HepG2 (cell line): ENCODE measurements around the gene ZNF320. TPM values are rescaled to one million over a fixed set of nuclear protein-coding genes. Genes with fewer than 3 reads are reported as not detected.
A peak's percentile ranks its signal among the peaks of the same experiment; 100 is the strongest.

Source experiments
- AGO2 ChIP-seq: fragments of 200-400 bp; formaldehyde crosslinking; optimal IDR thresholded peaks from 2 replicates; pipeline ENCODE3; 2017; ENCODE audit warnings: mild to moderate bottlenecking, low read depth, low read length, moderate library complexity
- ATF2 ChIP-seq: sonication (generic); formaldehyde crosslinking; IDR thresholded peaks from 2 replicates; pipeline ENCODE4 v1.4.0; 2020; ENCODE audit warnings: missing genetic modification reagents
- CHD2 ChIP-seq: IDR thresholded peaks from 2 replicates; pipeline ENCODE4 v1.6.1; 2011; ENCODE audit warnings: low read depth, low read length, improper control_type of control experiment
- FOXM1 ChIP-seq: sonication (generic); formaldehyde crosslinking; IDR thresholded peaks from 2 replicates; pipeline ENCODE4 v1.5.0; 2020; ENCODE audit warnings: missing genetic modification reagents
- KAT7 ChIP-seq: IDR thresholded peaks from 2 replicates; pipeline ENCODE4 v1.6.1; 2018; ENCODE audit warnings: borderline replicate concordance, missing compliant biosample characterization
- MAF1 ChIP-seq: sonication (generic); formaldehyde crosslinking; IDR thresholded peaks from 2 replicates; pipeline ENCODE4 v1.5.0; 2020; ENCODE audit warnings: missing genetic modification reagents, borderline replicate concordance
- MEF2D ChIP-seq: sonication (generic); formaldehyde crosslinking; IDR thresholded peaks from 2 replicates; pipeline ENCODE4 v1.5.1; 2020; ENCODE audit warnings: mild to moderate bottlenecking, missing genetic modification reagents
- PHF8 ChIP-seq: sonication (generic); formaldehyde crosslinking; IDR thresholded peaks from 2 replicates; pipeline ENCODE4 v1.5.0; 2020; ENCODE audit warnings: missing genetic modification reagents
- SCMH1 ChIP-seq: sonication (generic); formaldehyde crosslinking; IDR thresholded peaks from 2 replicates; pipeline ENCODE4 v1.9.0; 2021; ENCODE audit warnings: missing genetic modification reagents, mild to moderate bottlenecking, borderline replicate concordance
- TFE3 ChIP-seq: IDR thresholded peaks from 2 replicates; pipeline ENCODE4 v1.6.1; 2016
- XRCC5 ChIP-seq: fragments of 200-400 bp; formaldehyde crosslinking; optimal IDR thresholded peaks from 2 replicates; pipeline ENCODE3; 2017; ENCODE audit warnings: mild to moderate bottlenecking, low read length
- YEATS4 ChIP-seq: sonication (generic); formaldehyde crosslinking; IDR thresholded peaks from 2 replicates; pipeline ENCODE4 v1.4.0; 2020; ENCODE audit warnings: missing genetic modification reagents, borderline replicate concordance
- ZBTB34 ChIP-seq: sonication (generic); formaldehyde crosslinking; IDR thresholded peaks from 2 replicates; pipeline ENCODE4 v1.8.0; 2022; ENCODE audit warnings: mild to moderate bottlenecking, missing genetic modification reagents
- ZNF569 ChIP-seq: sonication (generic); formaldehyde crosslinking; IDR thresholded peaks from 2 replicates; pipeline ENCODE4 v1.5.0; 2020; ENCODE audit warnings: mild to moderate bottlenecking, missing genetic modification reagents, moderate library complexity, borderline replicate concordance
- ZNF570 ChIP-seq: sonication (generic); formaldehyde crosslinking; IDR thresholded peaks from 2 replicates; pipeline ENCODE4 v1.4.0; 2020; ENCODE audit warnings: mild to moderate bottlenecking, missing genetic modification reagents, borderline replicate concordance
- polyA plus RNA-seq, 8 experiments: library from polyadenylated mRNA; depleted of rRNA in 3 of 8; stranded (reverse) in 7 of 8; unstranded in 1 of 8; fragments of >200 nt; fragmentation: Illumina TruSeq in 4 of 8; extraction: Trizol in 4 of 8; gene quantifications; 2 replicates each; pipeline versions ENCODE4 v1.2.1 to v1.2.3, GENCODE V29; 2011 to 2016; ENCODE audit warnings: low read depth in 4 of 8, missing spikeins in 1 of 8, mixed read lengths in 1 of 8; ENCODE audit not compliant: insufficient read depth in 1 of 8
- total RNA-seq, 5 experiments: library from RNA; depleted of rRNA; stranded (reverse); fragments of >200 nt; fragmentation: Illumina TruSeq; extraction: Trizol; gene quantifications; 2 replicates each; pipeline ENCODE4 v1.2.3, GENCODE V29; 2016; ENCODE audit warnings: low read depth in 1 of 5
- TF ChIP-seq, protein P1 (sequence below): sonication (generic); formaldehyde crosslinking; IDR thresholded peaks from one replicate; pipeline ENCODE4 v1.5.1; 2020; ENCODE audit warnings: mild to moderate bottlenecking, missing genetic modification reagents; ENCODE audit errors: not compliant biosample characterization

ZNF320 gene
- total and polyA plus RNA-seq, 2 of the 13 experiments (the other 11 are each of a cell fraction or from before 2014, with no cell fraction given), result 0.49 TPM; not detected in 1

DNA sequence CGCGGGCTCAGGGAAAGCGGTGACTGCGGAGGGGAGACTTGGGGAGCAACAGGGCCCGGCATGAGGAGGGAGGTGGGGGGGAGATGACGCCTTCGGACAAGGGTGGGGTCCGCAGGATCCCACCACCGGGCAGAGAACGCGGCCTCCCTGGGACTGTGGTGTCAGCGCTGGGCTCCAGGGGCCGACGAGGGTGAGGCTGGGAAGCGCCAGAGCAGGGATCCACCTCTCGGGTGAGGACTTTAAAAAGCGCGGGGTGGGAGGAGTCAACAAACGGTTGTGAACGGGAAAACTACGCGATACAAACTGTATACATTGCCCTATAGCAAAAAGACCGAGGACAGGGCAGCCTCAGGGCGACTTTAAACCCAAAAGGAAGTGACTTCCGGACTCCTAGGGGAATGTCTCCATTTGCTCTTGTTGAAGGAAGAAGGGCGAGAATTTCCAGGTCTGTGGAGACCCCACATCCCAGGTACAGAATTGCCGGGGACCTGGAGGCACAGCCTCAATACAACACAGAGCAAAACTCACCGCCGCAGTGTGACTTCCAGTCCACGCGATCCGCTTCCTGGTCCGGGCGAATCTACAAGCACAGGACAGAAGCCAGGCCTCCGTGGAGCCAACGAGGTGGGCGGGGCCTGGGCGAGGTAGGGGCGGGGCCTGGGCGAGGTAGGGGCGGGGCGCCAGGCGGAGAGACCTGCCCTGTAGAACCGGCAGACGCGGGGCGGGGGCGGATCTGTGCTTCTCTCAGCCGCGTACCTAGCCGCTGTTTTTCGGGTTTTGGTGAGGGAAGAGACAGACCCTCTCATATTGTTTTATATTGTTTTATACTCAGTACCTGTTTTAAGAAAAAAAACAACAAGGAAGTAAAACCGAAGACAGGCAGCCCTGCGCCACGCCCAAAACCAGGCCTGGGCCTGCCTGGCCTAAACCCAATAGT, 25.7 kb upstream of the ZNF320 start, which contains the start of gene ZNF888 (continued):
- TF ChIP-seq, protein P1, sequence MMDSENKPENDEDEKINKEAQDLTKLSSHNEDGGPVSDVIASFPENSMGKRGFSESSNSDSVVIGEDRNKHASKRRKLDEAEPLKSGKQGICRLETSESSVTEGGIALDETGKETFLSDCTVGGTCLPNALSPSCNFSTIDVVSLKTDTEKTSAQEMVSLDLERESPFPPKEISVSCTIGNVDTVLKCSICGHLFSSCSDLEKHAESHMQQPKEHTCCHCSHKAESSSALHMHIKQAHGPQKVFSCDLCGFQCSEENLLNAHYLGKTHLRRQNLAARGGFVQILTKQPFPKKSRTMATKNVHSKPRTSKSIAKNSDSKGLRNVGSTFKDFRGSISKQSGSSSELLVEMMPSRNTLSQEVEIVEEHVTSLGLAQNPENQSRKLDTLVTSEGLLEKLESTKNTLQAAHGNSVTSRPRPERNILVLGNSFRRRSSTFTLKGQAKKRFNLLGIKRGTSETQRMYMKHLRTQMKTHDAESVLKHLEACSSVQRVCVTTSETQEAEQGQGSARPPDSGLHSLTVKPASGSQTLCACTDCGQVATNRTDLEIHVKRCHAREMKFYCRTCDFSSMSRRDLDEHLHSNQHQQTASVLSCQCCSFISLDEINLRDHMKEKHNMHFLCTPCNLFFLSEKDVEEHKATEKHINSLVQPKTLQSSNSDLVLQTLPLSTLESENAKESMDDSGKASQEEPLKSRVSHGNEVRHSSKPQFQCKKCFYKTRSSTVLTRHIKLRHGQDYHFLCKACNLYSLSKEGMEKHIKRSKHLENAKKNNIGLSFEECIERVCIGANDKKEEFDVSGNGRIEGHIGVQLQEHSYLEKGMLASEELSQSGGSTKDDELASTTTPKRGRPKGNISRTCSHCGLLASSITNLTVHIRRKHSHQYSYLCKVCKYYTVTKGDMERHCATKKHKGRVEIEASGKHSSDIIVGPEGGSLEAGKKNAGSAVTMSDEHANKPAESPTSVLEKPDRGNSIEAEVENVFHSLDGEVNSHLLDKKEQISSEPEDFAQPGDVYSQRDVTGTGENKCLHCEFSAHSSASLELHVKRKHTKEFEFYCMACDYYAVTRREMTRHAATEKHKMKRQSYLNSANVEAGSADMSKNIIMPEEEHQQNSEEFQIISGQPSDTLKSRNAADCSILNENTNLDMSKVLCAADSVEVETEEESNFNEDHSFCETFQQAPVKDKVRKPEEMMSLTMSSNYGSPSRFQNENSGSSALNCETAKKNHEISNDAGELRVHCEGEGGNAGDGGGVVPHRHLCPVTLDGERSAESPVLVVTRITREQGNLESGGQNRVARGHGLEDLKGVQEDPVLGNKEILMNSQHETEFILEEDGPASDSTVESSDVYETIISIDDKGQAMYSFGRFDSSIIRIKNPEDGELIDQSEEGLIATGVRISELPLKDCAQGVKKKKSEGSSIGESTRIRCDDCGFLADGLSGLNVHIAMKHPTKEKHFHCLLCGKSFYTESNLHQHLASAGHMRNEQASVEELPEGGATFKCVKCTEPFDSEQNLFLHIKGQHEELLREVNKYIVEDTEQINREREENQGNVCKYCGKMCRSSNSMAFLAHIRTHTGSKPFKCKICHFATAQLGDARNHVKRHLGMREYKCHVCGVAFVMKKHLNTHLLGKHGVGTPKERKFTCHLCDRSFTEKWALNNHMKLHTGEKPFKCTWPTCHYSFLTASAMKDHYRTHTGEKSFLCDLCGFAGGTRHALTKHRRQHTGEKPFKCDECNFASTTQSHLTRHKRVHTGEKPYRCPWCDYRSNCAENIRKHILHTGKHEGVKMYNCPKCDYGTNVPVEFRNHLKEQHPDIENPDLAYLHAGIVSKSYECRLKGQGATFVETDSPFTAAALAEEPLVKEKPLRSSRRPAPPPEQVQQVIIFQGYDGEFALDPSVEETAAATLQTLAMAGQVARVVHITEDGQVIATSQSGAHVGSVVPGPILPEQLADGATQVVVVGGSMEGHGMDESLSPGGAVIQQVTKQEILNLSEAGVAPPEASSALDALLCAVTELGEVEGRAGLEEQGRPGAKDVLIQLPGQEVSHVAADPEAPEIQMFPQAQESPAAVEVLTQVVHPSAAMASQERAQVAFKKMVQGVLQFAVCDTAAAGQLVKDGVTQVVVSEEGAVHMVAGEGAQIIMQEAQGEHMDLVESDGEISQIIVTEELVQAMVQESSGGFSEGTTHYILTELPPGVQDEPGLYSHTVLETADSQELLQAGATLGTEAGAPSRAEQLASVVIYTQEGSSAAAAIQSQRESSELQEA, result no peak
- TF ChIP-seq TFE3 (CRISPR knock-in tag), result 0 out of 2 replicates have a peak, but pooled peaks have one; percentile 5
- peak; percentile 68; the same call in 1 of the 2 replicates for TF ChIP-seq YEATS4 (CRISPR knock-in tag)
- no peak for TF ChIP-seq ZNF570 (CRISPR knock-in tag)
- no peak for TF ChIP-seq KAT7 (CRISPR knock-in tag)
- TF ChIP-seq XRCC5, result no peak
- TF ChIP-seq CHD2, result peak; percentile 70
- peak; percentile 79 for TF ChIP-seq PHF8 (CRISPR knock-in tag)
- TF ChIP-seq MAF1, result no peak
- no peak for TF ChIP-seq ZNF569 (CRISPR knock-in tag)
- TF ChIP-seq SCMH1, result no peak
- TF ChIP-seq ZBTB34, result no peak
- 0 out of 2 replicates have a peak, but pooled peaks have one; percentile 57 for TF ChIP-seq MEF2D (CRISPR knock-in tag)
- no peak for TF ChIP-seq FOXM1 (CRISPR knock-in tag)
- TF ChIP-seq ATF2 (CRISPR knock-in tag), result no peak
- TF ChIP-seq AGO2, result no peak
